ENCODE results near the gene C11orf21.

GRCh38 chr11:2263724-2264360, 37.9 kb downstream of the C11orf21 start:
- no peak for TF ChIP-seq CTCF (IDR thresholded peaks at IDR 0.05)
- no peak for TF ChIP-seq POLR2A (IDR thresholded peaks at IDR 0.05)
